H1 (cell line): Measurements from ENCODE around the gene ACTR8. TPM values are rescaled to one million over a fixed set of nuclear protein-coding genes. Genes with fewer than 3 reads are reported as not detected.

Experiments
- ASH2L ChIP-seq: fragments of 200-600, 300-600 bp; sonication (generic); IDR thresholded peaks from one replicate; pipeline ENCODE4 v1.7.1; 2017; ENCODE audit warnings: low read length
- CBX8 ChIP-seq: fragments of 300-800, 300-1000 bp; sonication (generic); IDR thresholded peaks from 2 replicates; pipeline ENCODE4 v1.7.1; 2016; ENCODE audit warnings: low read depth, low read length, borderline replicate concordance
- CHD2 ChIP-seq: IDR thresholded peaks from 2 replicates; pipeline ENCODE4 v1.6.1; 2012; ENCODE audit warnings: low read length, improper control_type of control experiment
- EGR1 ChIP-seq: IDR thresholded peaks from 2 replicates; pipeline ENCODE4 v1.6.1; 2011; ENCODE audit warnings: low read depth, low read length, borderline replicate concordance
- EP300 ChIP-seq, 2 experiments: IDR thresholded peaks; 1 replicate in 1 of 2; 2 replicates in 1 of 2; pipeline ENCODE4 v1.6.1; 2011 to 2012; ENCODE audit warnings: low read depth in 2 of 2, low read length in 2 of 2, mild to moderate bottlenecking in 2 of 2, borderline replicate concordance in 1 of 2, inconsistent platforms in 1 of 2, moderate library complexity in 1 of 2
- KDM1A ChIP-seq: fragments of 200-600, 300-600 bp; sonication (generic); IDR thresholded peaks from 2 replicates; pipeline ENCODE4 v1.7.1; 2016; ENCODE audit warnings: mild to moderate bottlenecking, low read length, borderline replicate concordance
- NRF1 ChIP-seq: IDR thresholded peaks from 2 replicates; pipeline ENCODE4 v1.6.1; 2011; ENCODE audit warnings: mild to moderate bottlenecking, low read depth, low read length, improper control_type of control experiment
- POU5F1 ChIP-seq: IDR thresholded peaks from 2 replicates; pipeline ENCODE4 v1.6.1; 2011; ENCODE audit warnings: low read depth, mild to moderate bottlenecking, low read length, moderate library complexity
- SIN3A ChIP-seq, 2 experiments: IDR thresholded peaks in 1 of 2; conservative IDR thresholded peaks in 1 of 2; 2 replicates each; pipeline ENCODE4 v1.6.1; 2011 to 2012; ENCODE audit warnings: low read length in 2 of 2, improper control_type of control experiment in 1 of 2, low read depth in 1 of 2, mild to moderate bottlenecking in 1 of 2
- SP4 ChIP-seq: IDR thresholded peaks from 2 replicates; pipeline ENCODE4 v1.6.1; 2012; ENCODE audit warnings: low read length, inconsistent platforms
- YY1 ChIP-seq: IDR thresholded peaks from 2 replicates; pipeline ENCODE4 v1.6.1; 2011; ENCODE audit warnings: low read depth, mild to moderate bottlenecking, low read length
- polyA plus RNA-seq, 7 experiments: library from polyadenylated mRNA; depleted of rRNA in 3 of 7; stranded (reverse) in 5 of 7; unstranded in 2 of 7; fragments of >200 nt in 5 of 7; fragments of 200-250 nt in 2 of 7; gene quantifications; 1 replicate in 5 of 7; 2 replicates in 1 of 7; 4 replicates in 1 of 7; pipeline versions ENCODE4 v1.2.1 to v1.2.3, GENCODE V29; 2011 to 2013; ENCODE audit warnings: missing spikeins in 2 of 7, mixed read lengths in 2 of 7
- total RNA-seq: library from RNA; stranded (reverse); fragmentation: NEBNext Ultra II Directional; extraction: Animal tissue kit (Norgen Biotek cat#: 25700); gene quantifications from 2 replicates; pipeline ENCODE4 v1.2.1, GENCODE V29; 2021
- TF ChIP-seq, protein P1 (sequence below): fragments of 300-600 bp; sonication (generic); IDR thresholded peaks from 2 replicates; pipeline ENCODE4 v1.7.1; 2012; ENCODE audit warnings: low read length, moderate library complexity, mild to moderate bottlenecking, inconsistent platforms; ENCODE audit not compliant: insufficient replicate concordance

The ACTR8 gene
- total and polyA plus RNA-seq, 2 of the 8 experiments (the other 6 are each of a cell fraction or from before 2014, with no cell fraction given) = 8.3 to 26.9 TPM

GRCh38 chr3:53860196-53860595 lies 21.8 kb downstream of the ACTR8 start (continued):
- TF ChIP-seq, protein P1, sequence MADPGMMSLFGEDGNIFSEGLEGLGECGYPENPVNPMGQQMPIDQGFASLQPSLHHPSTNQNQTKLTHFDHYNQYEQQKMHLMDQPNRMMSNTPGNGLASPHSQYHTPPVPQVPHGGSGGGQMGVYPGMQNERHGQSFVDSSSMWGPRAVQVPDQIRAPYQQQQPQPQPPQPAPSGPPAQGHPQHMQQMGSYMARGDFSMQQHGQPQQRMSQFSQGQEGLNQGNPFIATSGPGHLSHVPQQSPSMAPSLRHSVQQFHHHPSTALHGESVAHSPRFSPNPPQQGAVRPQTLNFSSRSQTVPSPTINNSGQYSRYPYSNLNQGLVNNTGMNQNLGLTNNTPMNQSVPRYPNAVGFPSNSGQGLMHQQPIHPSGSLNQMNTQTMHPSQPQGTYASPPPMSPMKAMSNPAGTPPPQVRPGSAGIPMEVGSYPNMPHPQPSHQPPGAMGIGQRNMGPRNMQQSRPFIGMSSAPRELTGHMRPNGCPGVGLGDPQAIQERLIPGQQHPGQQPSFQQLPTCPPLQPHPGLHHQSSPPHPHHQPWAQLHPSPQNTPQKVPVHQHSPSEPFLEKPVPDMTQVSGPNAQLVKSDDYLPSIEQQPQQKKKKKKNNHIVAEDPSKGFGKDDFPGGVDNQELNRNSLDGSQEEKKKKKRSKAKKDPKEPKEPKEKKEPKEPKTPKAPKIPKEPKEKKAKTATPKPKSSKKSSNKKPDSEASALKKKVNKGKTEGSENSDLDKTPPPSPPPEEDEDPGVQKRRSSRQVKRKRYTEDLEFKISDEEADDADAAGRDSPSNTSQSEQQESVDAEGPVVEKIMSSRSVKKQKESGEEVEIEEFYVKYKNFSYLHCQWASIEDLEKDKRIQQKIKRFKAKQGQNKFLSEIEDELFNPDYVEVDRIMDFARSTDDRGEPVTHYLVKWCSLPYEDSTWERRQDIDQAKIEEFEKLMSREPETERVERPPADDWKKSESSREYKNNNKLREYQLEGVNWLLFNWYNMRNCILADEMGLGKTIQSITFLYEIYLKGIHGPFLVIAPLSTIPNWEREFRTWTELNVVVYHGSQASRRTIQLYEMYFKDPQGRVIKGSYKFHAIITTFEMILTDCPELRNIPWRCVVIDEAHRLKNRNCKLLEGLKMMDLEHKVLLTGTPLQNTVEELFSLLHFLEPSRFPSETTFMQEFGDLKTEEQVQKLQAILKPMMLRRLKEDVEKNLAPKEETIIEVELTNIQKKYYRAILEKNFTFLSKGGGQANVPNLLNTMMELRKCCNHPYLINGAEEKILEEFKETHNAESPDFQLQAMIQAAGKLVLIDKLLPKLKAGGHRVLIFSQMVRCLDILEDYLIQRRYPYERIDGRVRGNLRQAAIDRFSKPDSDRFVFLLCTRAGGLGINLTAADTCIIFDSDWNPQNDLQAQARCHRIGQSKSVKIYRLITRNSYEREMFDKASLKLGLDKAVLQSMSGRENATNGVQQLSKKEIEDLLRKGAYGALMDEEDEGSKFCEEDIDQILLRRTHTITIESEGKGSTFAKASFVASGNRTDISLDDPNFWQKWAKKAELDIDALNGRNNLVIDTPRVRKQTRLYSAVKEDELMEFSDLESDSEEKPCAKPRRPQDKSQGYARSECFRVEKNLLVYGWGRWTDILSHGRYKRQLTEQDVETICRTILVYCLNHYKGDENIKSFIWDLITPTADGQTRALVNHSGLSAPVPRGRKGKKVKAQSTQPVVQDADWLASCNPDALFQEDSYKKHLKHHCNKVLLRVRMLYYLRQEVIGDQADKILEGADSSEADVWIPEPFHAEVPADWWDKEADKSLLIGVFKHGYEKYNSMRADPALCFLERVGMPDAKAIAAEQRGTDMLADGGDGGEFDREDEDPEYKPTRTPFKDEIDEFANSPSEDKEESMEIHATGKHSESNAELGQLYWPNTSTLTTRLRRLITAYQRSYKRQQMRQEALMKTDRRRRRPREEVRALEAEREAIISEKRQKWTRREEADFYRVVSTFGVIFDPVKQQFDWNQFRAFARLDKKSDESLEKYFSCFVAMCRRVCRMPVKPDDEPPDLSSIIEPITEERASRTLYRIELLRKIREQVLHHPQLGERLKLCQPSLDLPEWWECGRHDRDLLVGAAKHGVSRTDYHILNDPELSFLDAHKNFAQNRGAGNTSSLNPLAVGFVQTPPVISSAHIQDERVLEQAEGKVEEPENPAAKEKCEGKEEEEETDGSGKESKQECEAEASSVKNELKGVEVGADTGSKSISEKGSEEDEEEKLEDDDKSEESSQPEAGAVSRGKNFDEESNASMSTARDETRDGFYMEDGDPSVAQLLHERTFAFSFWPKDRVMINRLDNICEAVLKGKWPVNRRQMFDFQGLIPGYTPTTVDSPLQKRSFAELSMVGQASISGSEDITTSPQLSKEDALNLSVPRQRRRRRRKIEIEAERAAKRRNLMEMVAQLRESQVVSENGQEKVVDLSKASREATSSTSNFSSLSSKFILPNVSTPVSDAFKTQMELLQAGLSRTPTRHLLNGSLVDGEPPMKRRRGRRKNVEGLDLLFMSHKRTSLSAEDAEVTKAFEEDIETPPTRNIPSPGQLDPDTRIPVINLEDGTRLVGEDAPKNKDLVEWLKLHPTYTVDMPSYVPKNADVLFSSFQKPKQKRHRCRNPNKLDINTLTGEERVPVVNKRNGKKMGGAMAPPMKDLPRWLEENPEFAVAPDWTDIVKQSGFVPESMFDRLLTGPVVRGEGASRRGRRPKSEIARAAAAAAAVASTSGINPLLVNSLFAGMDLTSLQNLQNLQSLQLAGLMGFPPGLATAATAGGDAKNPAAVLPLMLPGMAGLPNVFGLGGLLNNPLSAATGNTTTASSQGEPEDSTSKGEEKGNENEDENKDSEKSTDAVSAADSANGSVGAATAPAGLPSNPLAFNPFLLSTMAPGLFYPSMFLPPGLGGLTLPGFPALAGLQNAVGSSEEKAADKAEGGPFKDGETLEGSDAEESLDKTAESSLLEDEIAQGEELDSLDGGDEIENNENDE = no peak
- TF ChIP-seq ASH2L = no peak
- no peak for TF ChIP-seq SIN3A (conservative IDR thresholded peaks at IDR 0.05 in 1 of 2, IDR thresholded peaks at IDR 0.05 in 1 of 2; ENCODE audit: low read depth in 1 of 2, low read length in 2 of 2)
- TF ChIP-seq SP4 = no peak
- no peak for TF ChIP-seq NRF1
- no peak for TF ChIP-seq YY1
- no peak for TF ChIP-seq POU5F1
- TF ChIP-seq CHD2 = no peak
- TF ChIP-seq EP300 (IDR thresholded peaks at IDR 0.05; ENCODE audit: borderline replicate concordance in 1 of 2, low read depth in 2 of 2, low read length in 2 of 2) = no peak
- no peak for TF ChIP-seq KDM1A
- no peak for TF ChIP-seq EGR1
- TF ChIP-seq CBX8 = no peak
